GM18517 (cell line): Measurements from ENCODE around the gene OR10A6.

Experiments used
- ATAC-seq: cut with Tn5 transposase; IDR thresholded peaks from one replicate; pipeline ENCODE4 v1.9.1; 2021; ENCODE audit warnings: mild to moderate bottlenecking, moderate library complexity; ENCODE audit not compliant: unreplicated experiment

The OR10A6 gene

DNA sequence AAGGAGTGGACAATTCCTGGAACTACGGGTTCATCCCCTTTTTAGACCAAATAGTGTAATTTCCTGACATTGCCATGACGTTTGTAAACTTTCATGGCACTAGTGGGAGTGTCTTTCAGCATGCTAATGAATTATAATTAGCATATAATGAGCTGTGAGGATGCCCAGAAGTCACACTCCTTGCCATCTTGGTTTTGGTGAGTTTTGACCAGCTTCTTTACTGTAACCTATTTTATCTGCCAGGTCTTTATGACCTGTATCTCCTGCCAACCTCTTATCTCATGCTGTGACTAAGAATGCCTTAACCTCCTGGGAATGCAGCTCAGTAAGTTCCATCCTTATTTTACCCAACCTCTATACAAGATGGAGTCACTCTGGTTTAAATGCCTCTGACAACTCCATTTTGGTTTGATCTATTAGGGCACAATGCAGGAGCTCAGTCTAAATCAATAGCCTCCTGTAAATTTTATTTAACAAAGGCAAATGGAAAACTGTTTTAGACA, 20.7 kb downstream of the OR10A6 start:
- ATAC-seq: no peak

DNA sequence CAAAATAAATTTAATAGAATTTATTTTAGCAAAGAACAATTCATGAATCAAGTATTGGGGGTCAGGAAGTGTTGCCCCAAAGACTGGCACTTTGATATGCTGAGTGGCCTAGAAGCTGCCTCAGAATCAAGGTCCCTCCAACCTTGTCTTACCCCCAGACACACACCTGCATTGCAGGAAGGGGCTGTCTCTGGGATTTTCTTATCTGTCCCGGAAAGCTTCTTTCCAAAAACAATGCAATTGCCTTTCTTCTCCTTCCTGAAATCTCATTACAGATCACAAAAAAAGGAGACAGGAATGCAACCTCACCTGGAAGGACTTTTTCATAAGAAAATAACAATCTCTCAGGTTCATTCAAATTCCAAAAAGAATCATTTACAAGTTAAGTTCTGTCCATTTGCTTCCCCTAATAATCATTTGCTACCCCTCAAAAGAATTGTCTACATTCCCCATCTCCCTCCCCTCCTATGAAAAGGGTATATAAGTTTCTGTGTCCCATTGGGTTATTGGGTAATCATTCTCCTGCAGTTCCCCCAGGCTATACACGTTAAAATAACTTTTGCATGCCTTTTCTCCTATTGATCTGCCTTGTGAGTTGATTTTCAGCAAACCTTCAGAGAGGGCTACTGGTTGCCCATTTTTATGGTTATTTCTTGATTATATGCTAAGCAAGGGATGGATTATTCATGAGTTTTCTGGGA, 21.3 kb downstream of the OR10A6 start:
- ATAC-seq: no peak

DNA sequence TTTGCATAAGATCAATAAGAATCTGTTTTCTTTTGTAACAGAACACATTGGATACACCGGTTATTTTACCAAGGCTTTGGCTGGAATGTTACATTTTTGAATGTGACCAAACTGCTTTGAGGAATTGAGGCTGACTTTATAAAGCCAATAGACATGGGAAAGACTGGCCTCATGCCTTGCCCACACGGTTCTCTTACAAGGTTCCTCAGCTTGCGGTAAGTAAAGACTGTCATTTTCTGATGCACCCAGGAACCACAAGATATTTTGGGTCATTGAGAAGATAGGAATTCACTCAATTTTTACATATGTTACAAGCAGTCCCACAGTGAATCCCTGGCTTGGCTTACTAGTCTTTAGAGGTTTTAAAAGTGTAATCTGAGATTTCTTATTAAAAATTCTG, 23.9 kb downstream of the OR10A6 start:
- ATAC-seq: no peak

DNA sequence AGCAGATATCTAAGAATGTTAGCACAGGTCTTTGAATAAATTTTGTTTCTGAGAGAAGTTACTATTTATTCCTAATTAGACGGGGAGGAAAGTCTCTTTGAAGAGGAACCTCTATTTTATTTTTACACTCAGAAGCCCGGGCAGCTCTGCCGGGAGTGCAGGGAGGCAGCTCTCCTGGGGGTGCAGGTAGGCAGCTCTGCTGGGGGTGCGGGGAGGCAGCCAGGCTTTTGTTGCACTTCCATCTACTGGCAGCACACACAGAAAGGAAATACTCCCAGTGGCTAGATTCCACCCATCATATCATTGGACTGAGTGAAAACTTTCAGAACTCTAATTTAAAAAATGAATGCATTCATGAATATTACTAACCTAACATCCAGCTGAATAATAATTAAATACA, 24.6 kb downstream of the OR10A6 start:
- no peak for ATAC-seq

DNA sequence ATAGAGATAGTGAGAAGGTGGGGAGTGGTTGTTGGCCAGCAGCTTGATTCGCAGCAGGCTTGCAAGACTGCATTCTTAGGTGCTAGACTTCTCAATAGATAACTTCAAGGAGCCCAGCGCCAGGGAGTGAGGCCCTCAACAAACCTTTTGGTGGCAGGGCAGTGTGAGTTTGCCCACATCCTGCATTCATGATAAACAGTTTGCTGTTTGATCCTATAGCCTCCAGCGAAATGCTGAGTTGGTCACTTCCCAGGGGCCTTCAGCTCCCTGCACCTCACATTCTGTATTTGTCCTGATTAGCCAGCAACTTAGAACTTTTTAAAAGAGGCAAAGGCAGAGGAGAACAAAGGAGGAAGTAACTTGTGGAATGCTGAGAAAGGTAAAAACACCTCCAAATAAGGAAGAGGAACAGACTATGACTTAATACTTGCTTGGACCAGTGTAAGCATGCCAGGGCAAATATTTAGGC, 25.1 kb downstream of the OR10A6 start:
- ATAC-seq: no peak

DNA sequence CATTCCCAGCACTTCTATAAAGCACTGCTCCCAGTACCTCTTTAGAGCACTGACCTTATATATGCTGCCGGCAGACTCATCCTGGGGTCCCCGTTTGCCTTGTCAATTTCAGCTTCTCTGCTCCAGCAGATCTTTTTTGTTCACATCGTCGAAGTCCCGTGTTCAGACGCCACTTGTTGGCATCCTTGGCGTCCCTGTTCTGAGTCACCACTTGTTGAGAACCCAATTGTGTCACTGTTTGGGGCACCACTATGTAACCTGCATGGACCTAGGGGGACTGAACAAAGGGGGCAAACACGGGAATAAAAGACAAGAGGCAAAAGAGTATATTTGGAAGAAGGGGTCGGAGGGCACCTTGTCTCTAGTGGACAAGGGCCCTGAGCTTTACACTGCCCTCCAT, 25.5 kb downstream of the OR10A6 start:
- no peak for ATAC-seq

DNA sequence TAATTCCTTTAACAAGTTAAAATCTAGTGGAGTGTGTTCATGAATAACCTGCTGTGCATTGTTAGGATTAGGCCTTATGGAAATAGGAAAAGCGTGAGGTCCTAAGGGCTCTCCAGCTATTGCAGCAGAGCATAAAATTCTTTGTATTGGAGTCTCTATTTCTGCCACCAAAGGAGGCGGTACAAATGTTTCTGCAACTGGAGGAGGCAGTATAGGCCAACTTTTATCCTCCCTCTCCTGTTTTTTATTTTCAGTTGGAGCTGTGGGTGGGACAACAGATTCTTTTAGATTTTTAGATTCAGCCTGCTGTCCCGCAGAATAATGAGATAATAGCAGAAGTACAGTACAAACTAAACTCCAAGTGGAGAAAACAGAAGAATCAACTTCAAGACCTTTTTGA, 26.2 kb downstream of the OR10A6 start:
- ATAC-seq: no peak

DNA sequence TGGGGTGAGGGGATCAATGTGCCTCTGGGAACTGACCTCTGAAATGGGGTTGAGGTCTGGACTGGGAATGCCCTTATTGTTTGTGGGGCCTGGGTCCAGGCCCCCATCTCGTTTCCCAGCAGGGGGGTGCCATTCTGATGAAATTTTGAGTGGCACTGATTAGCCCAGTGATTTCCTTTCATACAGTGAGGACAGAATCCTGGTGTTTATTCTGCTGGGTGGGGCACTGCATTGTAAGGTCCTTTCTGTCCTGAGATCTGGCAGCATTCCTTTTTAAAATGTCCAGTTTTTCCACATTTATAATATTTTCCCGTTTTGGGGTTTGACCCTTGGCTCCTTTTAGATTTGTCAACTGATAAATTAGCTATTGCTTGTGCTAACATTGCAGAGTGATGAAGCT, 27.1 kb downstream of the OR10A6 start:
- no peak for ATAC-seq

DNA sequence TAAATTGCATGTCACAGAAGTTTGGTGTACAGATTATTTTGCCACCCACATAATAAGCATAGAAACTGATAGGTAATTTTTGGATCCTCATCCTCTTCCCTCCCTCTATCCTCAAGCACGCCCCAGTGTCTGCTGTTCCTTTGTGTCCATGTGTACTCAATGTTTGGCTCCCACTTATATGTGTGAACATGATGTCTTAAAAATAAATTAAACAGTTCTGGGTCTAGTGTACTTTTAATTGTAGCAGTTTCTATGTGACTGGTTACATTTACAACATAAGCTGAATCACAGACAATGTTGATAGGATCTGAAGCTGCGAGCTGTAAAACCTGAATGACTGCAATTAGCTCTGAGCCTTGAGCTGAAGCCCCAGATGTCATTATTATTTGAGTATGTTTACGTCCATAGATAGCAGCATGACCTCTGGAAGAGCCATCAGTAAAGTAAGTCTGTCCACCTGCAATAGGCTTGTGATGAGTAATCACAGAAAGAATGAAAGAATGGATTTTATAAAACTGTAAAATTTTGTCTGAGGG, 29.7 kb downstream of the OR10A6 start:
- ATAC-seq: no peak

DNA sequence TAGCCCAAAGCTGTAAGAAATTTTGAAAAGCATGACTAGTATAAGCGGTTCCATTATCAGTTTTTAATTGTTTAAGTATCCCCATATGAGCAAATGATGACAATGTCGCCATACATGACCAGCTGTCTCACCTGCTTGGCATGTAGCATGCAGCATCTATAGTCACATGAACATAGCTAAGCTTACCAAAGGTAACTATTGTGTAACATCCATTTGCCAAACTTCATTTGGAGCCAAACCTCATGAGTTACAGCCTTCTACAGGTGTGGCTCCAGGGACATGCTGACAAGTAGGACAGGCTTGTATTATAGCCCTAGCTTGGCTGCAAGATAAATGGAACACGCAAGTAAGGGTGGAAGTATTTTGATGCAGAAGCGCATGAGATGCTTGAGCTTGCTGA, 30.4 kb downstream of the OR10A6 start:
- no peak for ATAC-seq

DNA sequence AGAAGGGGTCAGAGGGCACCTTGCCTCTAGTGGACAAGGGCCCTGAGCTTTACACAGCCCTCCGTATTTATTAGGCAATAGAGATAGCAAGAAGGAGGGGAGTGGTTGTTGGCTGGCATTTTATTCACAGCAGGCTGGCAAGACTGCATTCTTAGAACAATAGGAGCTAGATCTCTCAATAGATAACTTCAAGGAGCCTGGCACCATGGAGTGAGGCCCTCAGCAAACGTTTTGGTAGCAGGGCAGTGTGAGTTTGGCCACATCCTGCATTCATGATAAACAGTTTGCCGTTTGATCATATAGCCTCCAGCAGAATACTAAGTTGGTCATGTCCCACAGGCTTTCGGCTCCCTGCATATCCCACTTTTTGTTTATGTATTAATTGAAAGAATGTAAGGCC, 31.6 kb downstream of the OR10A6 start:
- no peak for ATAC-seq

DNA sequence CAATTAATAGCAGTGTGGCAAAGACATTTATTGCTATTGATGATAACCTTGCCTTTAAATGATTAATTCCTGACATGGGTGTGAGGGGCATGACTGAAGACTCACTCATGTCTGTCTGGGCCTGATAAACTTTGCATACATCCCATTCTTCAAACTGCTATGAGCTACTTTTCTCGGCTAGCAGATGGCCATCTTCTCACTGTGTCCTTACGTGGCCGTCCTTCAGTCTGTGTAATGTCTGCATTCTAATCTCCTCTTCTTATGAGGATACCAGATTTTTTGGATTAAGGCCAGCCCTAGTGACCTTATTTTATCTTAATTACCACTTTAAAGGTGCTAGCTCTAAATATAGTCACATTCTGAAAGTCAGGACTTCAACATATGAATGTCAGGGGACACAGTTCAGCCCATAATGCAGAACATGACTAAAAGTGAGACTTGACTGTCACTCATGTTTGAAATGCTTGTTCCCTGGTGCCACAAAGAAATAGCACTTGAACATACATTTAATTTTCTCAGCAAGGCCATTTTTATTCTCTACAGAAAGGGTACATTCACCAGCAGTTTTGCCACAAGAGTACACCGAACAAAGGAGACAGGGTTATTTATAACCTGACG, 32.3 kb downstream of the OR10A6 start:
- no peak for ATAC-seq

DNA sequence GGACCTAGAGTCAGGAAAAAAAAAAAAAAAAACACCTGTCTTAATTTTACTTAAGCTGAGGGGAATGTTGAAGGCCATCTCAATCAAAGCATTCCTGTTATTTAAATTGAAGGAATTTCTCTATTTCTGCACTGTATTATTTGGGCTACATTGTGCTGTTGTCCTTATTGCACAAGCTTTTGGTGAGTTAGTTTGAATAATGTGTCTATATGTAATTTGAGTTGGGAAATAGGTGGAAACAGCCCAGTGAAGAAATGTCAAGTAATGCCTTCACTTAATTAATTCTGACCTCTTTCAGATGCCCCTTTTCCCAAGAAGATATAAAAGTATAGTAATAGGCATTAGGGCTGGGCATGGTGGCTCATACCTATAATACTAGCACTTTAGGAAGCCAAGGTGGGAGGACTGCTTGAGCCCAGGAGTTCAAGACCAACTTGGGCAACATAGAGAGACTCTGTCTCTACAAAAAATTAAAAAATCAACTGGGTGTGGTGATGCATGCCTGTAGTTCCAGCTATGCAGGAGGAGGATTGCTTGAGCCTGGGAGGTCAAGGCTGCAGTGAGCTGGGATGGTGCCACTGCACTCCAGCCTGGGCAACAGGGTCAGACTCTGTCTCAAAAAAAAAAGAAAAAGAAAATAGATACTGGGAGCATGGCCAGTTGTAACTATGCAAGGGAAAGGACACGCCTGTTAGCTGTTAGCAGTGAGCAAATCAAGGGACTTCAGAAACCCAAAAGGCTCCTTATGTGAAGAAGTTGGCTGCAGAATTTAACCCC, 34.9 kb downstream of the OR10A6 start:
- ATAC-seq: no peak

DNA sequence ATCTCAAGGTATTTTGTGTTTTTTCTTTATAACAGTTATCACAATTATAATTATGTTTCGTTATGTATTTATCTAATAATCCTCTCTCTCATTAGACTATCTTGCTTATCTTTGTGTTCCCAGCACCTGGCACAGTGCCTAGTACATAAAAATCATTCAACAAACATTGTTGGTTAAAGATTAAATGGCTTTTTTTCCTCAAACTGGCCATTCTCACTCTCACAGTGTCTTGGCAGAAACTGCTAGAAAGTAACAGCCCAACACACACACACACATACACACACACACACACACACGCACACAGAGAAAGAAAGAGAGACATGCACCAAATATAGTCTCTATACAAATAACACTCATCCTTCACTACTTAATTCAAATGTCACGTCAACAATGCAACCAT, 36.8 kb downstream of the OR10A6 start:
- ATAC-seq: no peak

DNA sequence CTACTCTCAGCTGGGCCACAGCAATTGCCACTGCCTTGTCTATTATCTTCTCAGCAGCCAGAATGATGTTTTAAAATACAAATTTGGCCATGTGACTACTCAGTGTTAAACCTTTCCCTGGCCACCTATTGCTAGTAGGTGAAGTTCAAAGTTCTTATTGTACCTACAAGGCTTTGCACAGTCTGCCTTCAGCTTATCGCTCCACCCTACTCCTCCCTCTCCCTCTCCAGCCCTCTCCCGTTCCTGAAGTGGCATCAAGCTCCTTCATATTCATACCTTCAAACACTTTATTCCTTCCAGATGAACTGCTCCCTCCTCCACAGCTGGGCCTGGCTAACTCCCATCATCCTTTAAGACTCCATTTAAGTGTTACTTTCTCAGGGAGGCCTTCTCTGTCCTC, 37.3 kb downstream of the OR10A6 start:
- ATAC-seq: no peak

DNA sequence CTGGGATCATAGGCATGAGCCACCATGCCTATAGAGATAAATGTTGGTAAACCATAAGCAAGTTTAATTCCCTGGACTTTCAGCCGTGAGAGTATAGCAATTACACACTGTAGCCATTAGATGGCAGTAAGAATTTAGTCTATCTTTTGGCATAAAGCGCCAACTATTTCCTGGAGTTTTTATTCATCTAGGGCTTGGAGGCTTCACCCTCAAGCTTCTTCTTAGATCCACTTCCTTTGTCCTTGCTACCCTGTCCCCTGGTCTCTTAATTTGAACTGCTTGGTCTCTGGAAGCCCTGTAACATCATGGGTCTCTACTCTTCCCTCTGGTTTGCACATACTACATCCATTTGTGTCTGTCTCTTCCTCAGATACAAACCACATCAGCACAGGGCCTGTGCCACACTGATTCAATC, 38.2 kb downstream of the OR10A6 start:
- peak; percentile 53 for ATAC-seq

DNA sequence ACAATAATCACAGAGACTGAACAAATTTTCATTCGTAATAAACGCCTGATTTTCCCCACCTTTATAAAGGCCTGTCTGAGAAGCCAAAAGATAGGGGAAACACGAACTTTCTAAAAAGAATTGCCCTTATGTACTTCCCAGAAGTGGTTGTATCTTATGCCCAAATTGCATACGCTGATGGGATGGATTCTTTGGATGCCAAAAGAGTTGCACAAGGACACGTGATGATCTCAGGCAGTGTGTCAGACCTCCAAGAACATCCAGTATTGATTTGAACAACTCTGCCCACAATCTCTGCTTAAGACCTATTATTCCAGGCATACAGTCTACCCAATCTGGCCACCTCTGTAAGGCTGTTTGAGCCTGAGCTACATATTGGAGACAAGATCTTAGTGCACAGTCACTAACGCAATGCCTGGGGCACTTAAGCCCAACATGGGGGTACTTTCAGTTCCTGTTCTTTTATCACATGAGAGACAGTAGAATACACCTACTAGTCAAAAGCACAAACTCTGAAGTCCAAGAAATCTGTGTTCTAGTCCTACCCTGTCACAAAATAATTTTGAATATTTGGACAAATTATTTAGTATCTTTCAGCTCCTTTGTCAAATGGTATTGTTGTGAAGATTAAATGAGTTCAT, 38.9 kb downstream of the OR10A6 start:
- peak; percentile 73 for ATAC-seq

DNA sequence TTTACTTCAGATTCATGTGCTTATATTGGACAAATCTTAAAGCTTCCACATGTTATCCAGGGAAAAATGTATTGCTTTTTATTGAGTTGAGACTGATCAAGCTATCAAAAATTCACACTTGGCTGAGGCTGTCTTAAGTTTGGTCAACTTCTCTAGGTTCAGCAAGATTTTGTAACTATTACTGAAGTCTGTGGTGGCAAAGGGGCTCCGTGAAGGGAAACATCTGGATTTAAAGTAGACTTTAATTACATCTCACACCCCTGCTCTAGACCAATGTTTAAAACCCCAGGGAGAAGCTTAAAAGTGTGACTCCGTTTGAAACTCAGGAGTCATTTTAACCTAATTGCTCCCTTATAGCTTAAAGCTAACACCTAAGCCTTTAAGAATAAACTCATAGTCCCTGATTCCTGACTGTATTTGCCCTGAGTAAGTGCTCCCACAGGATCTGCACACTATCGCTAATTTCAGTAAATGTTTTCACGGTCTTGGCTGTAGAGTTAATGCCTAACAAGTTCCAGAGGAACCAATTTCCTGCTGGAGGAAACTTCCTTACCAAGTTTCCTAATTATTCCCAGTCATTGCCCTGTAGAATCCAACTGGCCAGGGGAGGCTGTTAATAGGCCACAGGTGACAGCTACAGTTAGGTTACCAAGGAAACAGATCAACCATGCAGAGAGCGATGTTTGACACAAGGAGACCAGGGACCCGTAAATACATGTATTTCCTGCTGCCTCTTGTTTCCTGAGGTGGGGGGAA, 40.5 kb downstream of the OR10A6 start:
- ATAC-seq: no peak

DNA sequence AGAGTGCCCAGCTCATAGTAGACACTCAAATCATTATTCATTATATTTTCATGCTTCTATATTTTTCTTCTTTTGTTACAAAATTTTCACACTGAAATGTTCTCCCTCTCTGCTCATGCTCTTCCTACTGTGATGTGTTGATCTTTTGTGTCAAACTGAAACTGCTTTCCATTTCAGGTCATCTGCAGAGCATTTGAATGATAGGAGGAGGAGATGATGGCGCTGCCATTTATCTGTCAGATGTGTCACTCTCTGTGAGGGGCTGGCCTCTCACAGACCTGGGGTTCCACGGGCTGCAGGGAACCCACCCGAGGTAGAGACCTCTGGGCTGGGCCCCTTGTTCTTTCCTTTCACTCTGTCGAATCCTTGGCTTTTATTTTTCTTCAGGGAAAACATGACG, 41.1 kb downstream of the OR10A6 start:
- peak; percentile 37 for ATAC-seq

DNA sequence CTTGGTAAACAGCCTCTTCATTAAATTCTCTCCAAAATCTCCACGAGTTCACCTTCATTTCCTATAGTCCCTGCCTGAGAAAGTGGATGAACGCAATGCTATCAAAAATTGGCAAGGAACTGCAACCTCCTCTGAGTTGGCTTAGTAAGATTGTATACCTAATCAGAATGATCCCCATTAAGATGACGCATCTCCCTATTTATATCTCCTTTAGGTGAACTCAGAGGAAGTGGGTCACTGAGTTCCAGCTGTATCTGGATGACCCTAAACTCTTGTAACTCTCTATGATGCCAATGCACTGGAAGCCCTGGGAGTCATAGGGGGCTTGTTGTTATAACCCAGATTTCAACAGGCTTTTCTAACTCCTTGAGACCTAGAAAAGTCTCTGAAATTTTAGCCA, 48.2 kb downstream of the OR10A6 start:
- no peak for ATAC-seq
